Jurkat, Clone E6-1 (cell line): ENCODE results near the gene HES4.
"Not testable (repeated sequence)": the region's sequence is repeated elsewhere in the genome, so short reads cannot be mapped to it uniquely, and the experiment has no call there.

Experiments
- DNase-seq: peaks from one replicate; pipeline ENCODE4 v3.0.0-alpha.2; 2011; ENCODE audit warnings: low read depth, low spot score
- H3K4me3 ChIP-seq: 2 replicates; pipeline ENCODE4 v1.5.1; 2011; ENCODE audit warnings: mild to moderate bottlenecking, low read length, control low read depth, moderate library complexity

The HES4 gene

DNA sequence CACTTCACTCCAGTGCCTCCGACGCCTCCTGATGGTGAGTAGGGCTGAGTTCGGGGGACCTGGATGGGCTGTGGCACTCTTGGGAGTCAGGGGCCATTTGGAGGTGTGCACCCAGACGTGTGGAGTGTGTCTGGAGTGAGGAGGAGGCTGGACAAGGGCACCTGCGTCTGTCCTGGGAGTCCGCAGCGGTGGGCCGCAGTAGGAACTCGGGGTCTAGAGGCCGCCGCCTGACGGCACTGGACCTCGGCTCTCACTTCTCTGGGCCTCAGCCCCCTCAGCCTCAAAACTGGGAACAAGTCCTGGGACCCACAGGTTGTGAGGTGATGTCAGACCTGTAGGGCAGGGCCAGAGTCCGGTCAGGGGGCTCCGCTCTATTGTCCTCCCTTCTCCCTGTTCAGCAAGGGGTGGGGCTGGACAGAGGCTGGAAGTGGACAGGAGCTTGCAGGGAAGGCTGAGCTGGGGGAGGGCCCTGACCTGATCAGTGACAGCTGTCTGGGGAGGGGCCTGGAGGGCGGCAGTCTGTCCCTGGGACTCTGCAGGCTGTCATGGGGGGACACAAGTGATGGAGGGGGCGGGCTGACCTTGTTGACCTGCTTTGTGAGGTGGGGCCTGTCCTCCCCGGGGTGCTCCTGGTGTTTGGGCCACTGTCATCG lies 35.5 kb upstream of the HES4 start:
- DNase-seq: no peak
- no peak overlapping the region for H3K4me3 ChIP-seq

DNA sequence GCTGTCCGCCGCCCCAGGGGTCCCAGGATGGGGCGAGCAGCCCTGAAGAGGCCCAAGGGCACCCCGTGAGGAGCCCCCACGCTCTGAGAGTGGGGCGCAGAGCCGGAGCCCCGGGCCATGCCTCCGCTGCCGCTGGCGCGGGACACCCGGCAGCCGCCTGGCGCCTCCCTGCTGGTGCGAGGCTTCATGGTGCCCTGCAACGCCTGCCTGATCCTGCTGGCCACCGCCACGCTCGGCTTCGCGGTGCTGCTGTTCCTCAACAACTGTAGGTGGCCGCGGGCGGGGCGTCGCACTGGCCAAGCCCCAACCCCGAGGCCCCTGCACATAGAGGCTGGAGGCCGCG lies 34.5 kb upstream of the HES4 start:
- DNase-seq: no peak
- no peak overlapping the region for H3K4me3 ChIP-seq

DNA sequence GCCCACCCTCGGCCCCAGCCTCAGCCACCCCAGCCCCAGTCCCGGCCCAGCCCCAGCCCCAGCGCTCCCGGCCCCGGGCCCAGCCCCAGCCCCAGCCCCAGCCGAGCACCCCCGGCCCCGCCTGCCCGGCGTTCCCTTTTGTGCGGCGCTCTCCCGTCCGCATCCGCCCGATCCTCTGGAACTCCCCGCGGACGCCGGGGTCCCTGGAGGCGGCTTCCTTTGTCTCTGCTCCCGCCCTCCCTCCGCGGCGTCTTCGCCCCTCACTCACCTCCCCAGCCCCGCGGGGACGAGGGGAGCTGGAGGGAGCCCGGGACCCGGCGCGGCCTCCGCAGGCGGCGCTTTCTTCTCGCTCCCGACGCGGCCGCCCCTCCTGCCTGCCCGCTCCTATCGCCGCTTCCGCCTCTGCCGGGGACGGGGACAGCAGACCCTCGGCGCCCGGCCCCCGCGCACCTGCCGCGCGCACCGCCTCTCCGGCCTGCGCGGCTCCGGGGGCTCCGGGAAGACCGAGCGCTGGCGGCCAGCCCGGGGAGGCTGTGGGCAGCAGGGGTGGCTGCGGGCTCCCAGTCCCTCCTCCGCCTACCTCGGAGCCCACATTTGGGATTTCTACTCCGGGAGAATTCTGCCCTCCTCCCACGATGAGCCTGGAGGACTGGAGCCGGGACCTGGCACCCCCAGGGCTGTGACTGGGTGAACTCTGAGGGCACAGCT lies 34.0 kb upstream of the HES4 start:
- no peak for DNase-seq
- peak overlapping the region; percentile 11; the same call in 1 of the 2 replicates for H3K4me3 ChIP-seq

- H3K4me3 ChIP-seq: peak overlapping the region; percentile 13; the same call in 1 of the 2 replicates
- peak; percentile 91 for DNase-seq
Measured at GRCh38 chr1:1033009-1033587, 33.2 kb upstream of the HES4 start.

DNA sequence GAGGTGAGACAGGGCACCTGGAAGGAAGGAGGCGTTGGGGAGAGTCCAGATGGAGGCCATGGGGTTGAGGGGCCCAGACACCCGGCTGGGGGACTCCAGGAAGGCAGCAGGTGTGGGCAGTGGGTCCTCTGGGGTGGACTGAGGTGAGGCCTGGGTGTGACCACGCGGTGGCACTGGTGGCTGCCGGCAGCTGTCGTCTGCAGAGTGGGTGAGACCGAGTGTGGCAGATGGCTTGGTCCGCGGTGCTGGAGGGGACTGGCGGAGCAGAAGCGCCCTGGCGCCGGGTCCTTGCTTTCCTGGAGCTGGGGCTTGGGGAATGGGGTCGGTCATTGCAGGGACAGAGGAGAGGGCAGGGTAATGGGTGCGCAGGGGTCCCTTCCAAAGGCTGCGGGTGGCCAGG lies 32.5 kb upstream of the HES4 start:
- no peak for DNase-seq
- no peak overlapping the region for H3K4me3 ChIP-seq

GRCh38 chr1:1031659-1032235 lies 31.9 kb upstream of the HES4 start:
- DNase-seq: no peak
- no peak overlapping the region for H3K4me3 ChIP-seq

- not testable (repeated sequence) for DNase-seq, H3K4me3 ChIP-seq
Measured at GRCh38 chr1:1030867-1031658, 31.2 kb upstream of the HES4 start.

GRCh38 chr1:1027791-1028190 lies 27.9 kb upstream of the HES4 start:
- no peak for DNase-seq
- H3K4me3 ChIP-seq: no peak overlapping the region

DNA sequence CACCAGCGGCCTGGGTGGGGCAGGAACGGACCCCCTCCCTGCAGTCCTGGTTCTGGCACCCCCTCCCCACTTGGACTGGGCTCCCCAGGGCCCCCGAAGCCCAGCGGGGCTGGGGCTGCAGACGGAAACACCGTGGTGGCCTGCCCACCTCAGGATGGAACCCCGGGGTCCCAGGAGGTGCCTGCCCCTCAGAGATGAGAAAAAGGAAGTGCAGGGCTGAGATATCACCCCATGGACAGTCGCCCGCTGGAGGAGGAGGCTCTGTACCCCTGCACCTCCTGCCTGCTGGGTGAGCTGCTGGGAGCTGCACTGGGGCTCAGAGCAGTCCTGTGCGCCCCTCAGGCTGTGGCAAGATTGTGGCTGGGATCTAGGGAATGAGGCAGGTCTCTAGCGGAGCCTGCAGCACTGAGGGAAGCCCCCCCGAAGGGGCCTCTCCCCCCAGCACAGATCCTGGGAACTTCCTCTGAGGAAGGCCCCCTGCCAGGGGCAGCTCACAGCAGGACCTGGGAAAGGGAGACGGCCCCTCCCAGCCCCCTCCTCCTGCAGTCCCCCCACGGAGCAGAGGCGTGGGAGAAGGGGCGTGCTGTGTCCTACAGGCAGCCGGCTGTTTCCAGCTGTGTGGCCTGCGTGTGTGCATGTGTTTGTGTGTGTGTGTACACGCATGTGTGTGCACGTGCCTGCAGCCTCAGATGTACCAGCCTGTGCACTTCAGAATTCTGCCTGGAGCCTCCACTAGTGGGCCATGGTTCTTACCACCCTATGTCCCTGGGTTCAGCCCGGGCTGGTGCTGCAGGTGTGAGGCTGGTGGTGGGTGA lies 26.9 kb upstream of the HES4 start:
- DNase-seq: no peak
- H3K4me3 ChIP-seq: no peak overlapping the region

DNA sequence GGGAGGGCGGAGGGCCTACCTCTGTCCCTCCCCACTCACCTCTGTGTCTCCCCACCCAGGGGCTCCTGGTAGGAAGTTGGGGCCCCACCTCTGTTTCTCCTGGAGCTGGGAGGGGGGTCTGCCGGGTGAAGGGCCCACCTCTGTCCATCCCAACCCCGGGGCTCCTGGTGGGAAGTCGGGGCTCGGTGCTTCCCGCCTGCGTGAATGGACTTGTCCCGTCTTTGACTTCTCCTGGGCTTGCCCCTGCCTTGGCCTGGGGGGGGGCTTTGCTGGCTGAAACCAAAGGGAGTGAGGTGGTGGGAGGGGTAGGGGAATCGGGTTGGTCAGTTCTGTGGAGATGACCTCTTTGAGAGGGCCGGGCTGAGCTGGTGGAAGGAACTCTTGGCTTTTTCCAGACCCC lies 25.8 kb upstream of the HES4 start:
- no peak overlapping the region for H3K4me3 ChIP-seq
- DNase-seq: no peak

- DNase-seq: no peak
- H3K4me3 ChIP-seq: no peak overlapping the region
Measured at GRCh38 chr1:1024771-1025699, 25.1 kb upstream of the HES4 start.

DNA sequence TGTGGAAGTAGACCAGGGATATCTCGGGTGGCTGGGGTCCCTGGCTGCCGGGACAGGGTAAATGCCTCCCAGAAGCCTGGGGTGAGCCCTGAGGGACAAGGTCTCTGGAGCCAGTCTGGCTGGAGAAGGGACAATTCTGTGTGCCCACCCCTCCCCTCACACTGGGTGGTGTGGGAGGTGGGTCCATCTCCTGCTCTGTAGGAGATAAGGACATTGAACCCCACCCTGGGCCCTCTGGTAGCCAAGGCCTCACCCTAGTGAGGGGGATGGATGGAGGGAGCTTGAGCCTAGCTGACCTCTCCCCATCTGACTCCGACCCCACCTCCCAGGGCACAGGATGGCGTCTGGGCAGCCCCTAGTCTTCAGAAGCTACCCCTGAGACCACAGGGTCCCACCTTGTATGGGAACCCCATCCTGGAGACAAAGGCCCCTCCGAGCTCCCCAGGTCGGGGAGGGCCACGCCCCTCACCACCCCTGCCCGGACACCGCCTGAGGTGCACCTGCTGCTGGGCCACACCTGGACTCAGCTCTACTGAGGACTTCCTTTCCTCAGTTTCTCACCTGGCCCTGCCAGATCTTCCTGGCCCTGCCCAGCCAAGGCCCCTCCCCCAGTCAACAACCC lies 24.4 kb upstream of the HES4 start:
- no peak overlapping the region for H3K4me3 ChIP-seq
- no peak for DNase-seq

DNA sequence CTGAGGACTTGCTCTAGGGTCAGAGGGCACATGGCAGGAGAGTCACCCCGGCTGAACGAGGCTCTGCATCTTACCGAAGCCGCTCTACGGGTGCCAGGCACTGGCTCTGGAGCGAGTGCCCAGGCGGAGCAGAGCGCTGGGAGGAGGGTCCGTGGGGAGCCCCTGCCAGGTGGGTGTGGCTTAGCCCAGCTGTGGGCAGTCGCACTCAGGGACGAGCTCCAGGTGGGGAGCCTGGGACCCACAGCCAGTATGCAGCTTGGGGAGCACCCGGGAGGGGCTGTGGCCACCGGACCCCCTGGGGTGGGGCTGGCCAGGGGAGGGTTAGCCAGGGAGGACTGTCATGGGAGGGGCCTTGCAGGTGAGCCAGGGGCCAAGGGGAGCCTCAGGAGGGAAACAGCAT lies 23.8 kb upstream of the HES4 start:
- H3K4me3 ChIP-seq: no peak overlapping the region
- DNase-seq: no peak

DNA sequence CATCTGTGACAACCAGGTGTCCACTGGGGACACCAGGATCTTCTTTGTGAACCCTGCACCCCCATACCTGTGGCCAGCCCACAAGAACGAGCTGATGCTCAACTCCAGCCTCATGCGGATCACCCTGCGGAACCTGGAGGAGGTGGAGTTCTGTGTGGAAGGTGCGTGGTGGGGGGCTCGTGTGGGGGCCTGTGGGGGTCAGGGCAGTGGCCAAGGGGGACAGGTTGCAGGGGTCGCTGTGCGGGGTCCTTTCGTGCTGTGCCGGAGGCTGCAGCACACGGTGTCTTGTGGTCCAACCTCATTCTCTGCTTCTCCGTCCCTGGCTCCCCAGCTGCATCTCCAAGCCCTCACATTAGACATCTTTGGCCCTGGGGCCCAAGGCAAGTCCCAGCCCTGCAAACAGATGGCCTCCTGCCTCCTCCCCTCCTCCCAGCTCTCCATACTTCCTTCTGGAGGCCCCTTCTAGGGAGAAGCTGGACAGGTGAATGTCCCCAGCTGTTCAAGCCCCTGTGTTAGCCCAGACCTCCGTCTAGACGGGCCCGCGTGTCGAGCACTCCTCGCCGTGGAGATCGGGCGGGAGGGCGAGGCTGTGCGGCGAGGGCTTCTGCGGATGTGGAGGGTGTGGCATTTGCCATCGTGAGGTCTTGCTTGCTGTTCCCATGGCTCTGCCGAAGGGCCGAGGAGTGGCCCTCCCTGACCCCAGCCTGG lies 22.6 kb upstream of the HES4 start:
- no peak overlapping the region for H3K4me3 ChIP-seq
- DNase-seq: no peak

GRCh38 chr1:1021920-1022259 lies 22.0 kb upstream of the HES4 start:
- H3K4me3 ChIP-seq: no peak overlapping the region
- DNase-seq: no peak

DNA sequence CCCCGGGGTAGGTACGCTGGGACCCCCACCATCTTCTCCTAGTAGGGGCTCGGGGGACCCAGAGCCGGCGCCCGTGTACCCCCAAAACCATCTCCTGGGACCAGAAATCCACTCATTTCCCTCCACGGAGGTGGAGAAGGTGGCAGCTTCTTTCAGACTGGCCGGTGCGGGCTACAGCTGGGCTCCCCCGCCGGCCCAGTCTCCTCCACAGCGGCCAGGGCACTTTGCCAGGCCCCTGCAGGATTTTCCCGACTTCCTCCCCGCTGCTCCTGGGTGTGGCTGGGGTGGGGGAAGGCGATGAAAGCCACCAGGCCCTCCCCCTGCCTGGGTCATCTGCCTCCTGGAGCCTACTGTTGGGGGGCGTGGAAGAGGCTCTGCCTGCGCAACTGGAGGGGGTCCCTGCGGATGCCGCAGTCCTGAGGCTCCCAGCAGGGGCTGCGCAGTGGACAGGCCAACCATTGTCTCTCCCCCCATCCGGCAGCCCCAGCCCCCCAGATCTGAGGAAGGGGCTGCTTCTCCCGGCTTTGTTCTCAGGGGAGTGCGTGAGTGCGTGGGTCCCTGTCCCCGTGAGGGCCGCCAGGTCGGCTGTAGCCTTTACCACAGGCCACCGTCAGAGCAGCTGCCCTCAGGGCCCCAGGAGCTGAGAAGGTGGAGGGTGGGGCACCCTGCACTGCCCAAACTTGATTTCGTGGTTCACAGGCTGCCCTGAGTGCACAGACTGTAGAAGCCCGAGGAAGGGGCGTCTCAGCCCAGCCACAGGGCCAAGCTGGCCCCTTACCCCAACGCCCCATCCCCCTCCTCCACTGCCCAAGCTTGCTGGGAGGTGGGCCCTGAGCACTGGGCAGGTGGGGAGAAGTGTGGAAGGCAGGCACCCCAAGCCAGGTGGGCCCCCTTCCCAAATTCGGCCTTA lies 21.4 kb upstream of the HES4 start:
- H3K4me3 ChIP-seq: no peak overlapping the region
- DNase-seq: no peak
